GM21526 (cell line): ENCODE results near the gene KSR1.
A peak's percentile ranks its signal among the peaks of the same experiment; 100 is the strongest.
"Not testable (repeated sequence)": the region's sequence is repeated elsewhere in the genome, so short reads cannot be mapped to it uniquely, and the experiment has no call there.

ENCODE experiments used
- ATAC-seq: cut with Tn5 transposase; IDR thresholded peaks from one replicate; pipeline ENCODE4 v1.9.1; 2021; ENCODE audit warnings: moderate library complexity; ENCODE audit not compliant: unreplicated experiment, low FRiP score

The KSR1 gene

DNA sequence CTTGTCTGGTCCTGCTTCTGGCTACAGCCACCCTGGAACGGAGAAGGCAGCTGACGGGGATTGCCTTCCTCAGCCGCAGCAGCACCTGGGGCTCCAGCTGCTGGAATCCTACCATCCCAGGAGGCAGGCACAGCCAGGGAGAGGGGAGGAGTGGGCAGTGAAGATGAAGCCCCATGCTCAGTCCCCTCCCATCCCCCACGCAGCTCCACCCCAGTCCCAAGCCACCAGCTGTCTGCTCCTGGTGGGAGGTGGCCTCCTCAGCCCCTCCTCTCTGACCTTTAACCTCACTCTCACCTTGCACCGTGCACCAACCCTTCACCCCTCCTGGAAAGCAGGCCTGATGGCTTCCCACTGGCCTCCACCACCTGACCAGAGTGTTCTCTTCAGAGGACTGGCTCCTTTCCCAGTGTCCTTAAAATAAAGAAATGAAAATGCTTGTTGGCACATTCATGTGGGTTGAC lies 192.9 kb downstream of the KSR1 start:
- not testable (repeated sequence) for ATAC-seq

DNA sequence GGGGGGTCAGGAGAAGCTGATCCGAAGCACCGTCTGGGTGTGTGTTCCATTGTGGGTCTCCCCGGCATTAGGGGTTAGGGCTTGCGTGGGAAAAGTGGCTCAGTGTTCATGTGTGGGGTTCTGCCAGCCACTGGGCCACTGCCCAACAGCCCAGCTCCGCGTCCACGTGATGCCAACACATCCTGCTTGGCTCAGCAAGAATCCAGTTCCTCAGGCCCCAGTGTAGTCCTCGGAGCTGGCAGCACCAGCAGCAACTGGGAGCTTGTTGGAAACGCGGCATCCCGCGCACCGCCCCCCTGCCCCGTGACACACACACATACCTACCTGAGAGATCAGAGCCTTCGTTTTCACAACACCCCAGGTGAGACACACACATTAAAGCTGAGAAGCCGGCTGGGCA lies 193.7 kb downstream of the KSR1 start:
- no peak for ATAC-seq

DNA sequence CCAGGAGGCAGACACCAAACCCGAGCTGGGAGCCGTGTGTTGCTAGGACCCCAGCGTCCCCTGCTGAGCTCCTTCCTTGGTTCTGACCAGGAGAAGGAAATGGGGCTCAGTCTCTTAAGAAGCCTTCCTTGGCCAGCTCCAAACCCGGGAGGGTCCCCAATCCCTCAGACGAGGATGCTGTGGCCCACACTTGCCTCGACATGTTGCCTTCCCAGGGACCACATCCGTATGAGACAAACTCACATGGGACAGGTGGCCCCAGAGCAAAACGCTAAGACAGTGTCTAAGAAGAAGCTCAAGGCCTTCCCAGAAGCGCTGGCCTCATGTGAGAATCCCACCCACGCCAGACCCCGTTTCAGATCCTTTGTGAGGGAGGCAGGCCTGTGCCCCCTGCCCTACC lies 194.6 kb downstream of the KSR1 start:
- no peak for ATAC-seq

DNA sequence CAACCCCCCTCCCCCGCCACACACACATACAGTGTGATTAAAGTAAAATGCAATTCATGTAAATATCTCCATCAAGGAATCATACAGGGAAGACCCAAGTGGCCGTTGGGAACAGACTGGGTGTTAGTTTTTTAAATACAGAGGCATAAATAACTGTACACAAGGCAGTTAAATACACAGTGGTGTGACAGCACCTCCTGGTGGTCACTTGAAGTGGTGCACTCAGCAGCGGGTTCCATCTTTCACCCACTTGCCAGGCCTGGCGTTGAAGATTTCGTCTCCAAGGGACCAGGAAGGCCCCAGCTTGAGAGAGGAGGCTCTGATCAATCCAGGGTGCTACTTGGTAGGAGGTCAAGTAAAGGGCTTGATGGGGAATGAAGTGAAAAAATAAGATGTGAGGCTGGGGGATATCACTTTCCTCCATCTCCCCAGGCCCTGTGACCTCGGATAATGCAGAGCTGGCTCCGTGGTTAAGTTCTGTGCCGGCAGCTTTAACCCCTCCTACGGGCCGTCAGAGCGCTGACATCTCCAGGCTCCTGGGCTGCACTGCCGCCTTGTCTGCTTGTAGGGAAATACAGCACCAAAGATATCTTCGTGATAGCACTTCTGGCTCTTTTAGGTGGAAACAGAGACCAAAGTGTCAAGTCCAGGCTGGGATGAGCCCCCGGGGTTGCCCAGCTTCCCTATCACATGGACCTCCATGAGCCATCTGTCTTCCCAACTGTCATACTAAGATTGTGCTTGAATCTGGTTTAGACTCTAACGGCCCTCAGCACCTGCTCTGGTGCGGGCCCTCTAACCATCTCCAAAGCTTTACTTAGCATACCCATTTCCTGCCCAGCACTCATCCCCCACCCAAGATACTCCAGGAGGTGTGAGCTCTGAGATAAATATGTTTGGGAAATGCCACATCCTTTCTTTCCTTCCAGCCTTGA lies 195.4 kb downstream of the KSR1 start:
- no peak for ATAC-seq

DNA sequence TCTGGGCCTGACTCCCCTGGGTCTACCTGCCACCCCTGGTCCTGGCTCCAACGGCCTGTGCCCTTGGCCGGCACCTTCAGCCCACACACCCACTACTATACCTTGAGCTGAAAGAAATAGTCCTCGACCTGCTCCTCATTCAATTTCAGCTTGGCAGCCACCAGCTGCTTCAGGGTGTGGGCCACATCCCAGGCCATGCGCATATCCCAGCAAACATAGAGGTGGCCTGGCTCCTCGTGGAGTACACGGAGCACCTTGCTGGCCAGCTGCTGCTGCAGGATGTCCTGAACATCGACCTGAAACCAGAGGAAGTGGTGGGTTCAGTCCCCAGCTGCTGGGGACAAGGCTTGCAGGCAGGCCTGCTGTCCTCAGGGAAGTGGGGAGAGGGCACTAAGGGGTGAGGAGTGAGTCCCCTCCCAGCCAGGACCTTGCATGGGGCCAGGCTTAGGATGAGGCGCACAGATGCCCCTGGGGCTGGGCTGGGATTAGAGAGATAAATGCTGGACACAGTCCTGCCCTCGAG lies 197.3 kb downstream of the KSR1 start:
- not testable (repeated sequence) for ATAC-seq

DNA sequence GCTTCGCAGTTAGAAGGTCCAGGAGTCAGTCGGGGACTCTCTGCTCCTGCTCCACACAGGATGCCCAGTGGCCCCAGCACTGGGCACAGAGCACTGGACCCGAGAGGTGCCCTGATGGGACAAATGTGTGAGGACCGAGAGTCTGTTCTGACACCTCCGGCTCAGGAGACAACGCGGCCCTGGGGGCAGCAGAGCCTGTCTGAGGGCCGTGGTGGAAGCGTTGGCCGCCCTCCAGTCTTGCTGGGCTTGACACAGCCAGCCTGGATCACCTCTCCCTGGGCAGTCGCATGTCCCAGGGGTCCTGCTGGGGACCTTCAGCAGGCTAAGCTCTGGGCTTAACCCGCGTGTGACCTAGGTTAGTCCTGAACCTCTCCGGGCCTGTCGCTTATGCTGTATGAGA lies 197.9 kb downstream of the KSR1 start:
- no peak for ATAC-seq

DNA sequence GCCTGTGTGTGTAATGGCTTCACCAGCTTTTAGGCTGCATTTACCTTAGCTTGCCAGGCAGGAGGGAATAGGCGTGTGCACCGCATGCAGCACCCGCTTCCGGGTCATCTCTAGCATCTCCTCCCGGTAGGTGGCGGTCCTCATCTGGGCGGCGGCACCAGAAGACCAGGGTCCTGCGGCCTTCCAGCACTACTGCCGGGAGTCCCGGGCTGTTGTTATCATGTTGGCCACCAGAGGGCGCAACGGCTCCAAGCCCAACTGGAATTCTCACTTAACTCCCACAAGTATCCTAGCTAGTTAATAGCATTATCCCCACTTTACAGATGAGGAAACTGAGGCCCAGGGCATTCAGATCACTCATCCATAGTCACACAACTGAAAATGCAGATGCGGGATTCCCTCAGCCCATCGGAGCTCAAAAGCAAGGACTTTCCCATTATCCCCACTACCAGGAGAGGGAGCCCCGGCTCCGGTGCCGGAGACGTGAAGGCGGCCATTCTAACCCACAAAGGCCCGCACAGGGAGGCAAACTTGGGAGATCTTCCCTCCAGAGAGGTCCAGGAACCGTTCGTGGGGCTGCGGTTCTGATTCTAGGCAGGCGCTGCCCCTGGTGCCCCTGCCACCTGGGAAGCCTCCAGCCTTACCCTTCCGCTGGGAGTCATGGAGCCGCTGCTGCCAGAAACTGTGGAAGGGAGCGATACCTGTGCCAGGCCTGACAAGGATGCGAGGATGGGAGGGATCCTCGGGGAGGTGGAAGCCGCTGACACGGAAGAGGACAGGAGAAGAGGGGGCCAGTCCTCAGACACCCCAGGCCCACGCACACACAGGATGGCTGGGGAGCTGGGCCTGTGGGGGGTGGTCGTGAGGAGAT lies 198.6 kb downstream of the KSR1 start:
- peak; percentile 57 for ATAC-seq

DNA sequence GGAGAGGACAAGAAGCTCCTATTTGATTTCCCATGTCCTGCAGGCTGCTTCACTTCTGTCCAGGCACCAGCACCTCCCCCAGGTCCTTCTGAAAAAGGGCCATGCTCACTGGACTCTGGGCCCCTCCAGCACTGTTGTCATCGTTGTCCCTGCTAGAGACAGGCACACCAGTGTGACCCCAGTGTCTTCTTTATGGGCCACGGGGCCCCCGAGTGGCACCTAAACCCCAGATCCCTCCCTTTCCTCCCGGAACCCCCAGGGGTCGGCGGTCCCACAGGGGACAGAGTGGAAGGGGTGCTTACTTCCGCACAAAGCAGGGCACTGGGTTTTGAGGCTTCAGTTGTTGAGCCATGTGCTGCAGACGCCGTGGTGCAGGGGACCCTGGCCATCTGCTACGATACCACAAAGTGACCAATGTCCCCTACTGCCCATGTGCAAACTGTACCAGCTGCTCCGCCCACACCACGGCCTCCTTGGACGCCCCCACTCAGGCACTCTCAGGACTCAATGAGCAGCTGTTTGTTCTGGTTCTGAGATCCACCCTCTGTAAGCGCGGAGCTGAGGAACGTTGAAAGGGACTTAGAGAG lies 199.4 kb downstream of the KSR1 start:
- not testable (repeated sequence) for ATAC-seq

DNA sequence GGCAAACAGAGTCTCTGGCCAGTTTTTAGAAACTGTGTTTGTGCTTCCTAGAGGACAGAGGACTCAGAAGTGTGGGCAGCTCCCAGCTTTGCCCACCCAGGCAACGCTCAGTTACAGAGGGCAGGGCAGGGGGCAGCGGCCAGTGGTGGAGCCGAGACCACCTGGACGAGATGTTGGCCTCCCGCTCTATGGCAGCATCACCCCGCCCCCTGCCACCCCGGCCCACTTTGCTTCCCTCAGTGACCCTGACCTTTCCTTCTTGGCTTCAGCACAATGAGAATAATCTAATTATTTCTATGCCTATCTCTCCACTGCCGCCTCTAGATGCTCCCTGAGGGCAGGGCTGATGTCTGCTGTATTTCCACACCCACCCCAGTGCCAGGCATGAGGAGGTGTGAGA lies 200.4 kb downstream of the KSR1 start:
- ATAC-seq = not testable (repeated sequence)

DNA sequence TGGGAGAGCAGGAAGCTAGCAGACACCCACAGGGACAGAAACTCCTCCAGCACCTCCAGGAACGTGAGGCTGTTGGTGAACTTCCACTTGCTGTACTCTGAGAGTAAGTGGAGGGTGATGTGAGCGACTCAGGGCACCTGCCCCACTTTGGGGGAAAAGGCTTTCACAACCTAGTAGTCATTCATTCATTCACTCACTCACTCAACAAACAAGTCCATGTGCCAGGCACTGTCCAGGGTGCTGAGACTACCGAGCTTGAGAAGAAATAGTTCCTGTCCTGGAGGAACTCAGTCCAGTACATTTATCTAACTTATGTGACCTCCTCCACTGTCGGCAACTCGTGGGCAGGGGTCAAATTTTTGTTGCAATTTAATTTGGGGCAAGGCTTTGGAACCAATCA lies 201.4 kb downstream of the KSR1 start:
- ATAC-seq = no peak

DNA sequence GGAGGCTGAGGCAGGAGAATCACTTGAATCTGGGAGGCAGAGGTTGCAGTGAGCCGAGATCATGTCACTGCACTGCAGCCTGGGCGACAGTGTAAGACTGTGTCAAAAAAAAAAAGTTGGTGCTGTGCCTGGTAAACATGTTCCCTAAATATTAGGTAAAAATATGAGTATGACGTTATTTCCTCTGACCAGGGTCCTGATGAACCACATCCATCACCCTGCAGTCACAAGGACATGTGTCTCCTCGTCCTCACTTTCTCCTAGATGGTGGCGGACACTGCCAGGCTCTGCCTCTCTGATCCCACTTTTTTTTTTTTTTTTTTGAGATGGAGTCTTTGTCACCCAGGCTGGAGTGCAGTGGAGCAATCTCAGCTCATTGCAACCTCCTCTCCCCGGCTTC lies 203.4 kb downstream of the KSR1 start:
- ATAC-seq = no peak

DNA sequence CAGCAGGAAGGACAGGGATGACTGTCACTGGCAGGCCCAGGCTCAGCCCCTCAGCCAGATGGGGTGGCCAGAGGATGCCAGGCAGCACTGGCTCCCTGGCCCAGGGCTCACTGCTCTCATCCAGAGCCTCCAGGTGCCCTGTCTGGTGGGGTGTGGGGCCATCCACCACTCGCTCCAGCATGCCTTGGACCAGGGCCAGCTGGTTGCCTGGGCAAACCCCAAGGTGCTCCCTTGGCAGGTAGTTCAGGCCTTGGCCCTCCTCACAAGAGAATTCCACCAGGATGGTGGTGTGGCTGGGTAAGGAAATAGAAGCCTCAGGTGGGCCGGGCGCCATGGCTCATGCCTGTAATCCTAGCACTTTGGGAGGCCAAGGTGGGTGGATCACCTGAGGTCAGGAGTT lies 204.2 kb downstream of the KSR1 start:
- no peak for ATAC-seq

DNA sequence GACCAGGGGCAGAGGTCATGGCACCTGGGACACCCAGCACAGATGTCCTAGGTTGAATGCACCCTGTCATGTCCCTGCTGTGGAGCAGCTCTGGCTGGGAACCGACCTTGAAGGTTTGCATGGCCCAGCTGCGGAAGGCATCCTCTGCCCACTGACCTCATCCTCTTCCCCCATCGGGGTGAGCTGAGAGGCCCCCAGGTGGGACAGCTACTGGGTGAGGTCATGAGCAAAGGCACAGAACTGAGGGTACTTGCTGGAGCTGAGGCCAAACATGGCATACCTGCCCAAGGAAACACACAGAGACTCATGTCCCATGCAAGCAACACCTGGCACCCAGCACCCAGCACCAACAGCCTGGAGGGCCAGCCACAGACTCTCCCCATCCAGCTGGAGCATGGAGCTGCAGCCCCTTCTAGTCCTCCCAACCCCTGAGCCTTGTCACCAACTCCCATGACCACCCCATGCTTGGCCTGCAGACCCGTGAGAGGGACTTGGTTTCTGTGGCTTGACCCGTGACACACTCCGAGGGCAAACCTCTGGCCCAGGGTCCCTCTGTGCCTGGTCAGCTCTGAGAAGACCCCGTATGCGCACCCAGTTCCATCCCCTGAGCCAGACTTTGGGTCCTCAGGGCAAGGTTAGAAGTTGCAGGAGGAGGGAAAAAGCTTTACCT lies 207.8 kb downstream of the KSR1 start:
- ATAC-seq = no peak

DNA sequence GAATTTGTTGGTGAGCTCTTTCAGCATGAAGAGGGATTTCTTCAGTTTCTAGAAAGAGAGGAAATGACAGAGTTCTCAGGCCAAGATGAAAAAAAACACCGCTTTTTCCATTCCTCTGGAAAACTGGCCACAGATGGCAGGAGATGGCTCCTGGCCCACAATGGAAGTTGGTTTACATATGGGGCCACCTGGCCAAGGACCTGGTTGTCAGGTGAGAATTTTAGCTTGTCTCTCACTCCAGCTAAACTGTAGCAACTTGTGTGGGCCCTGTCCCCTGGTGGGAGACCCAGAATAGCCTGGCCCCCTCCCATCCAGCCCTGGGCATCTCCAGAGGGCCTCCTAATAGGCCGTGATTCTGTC lies 208.3 kb downstream of the KSR1 start:
- ATAC-seq = no peak

DNA sequence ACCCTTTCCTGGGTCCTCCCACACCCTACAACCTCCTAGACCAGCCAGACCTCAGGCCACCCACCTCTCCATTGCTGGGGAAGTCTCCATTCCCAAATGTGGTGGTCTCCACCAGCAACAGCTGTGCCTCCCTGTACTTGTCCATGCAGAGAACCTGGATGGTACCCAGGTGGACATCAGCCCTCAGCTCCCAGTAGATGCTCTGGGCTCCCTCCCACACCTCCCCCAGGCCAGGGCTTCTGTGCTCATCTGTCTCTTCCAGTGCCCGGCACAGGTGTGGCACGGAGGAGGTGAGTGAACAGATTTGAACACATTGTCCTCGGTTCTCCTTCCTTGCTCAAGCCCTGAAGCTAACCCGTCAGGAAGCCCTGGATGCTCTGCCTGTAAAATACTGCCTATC lies 209.3 kb downstream of the KSR1 start:
- no peak for ATAC-seq

DNA sequence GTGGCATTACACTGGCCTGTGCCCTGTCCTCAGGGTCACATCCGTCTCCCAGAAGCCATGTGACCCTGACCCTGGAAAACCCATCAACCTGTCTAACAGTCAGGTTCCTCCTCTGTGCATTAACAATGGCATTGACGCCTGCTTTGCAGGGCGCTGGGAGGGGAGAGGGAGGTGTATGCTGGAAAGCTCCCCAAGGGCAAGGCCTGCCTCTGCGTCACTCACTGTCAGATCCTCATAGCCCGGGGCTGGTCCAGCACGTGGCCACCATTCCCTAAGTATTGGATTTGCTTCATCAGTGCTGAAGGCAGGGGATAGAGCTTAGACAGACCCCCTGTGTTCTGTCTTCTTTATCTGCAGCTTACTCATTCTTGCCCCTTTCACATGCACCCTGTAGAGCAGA lies 210.0 kb downstream of the KSR1 start:
- ATAC-seq = not testable (repeated sequence)

DNA sequence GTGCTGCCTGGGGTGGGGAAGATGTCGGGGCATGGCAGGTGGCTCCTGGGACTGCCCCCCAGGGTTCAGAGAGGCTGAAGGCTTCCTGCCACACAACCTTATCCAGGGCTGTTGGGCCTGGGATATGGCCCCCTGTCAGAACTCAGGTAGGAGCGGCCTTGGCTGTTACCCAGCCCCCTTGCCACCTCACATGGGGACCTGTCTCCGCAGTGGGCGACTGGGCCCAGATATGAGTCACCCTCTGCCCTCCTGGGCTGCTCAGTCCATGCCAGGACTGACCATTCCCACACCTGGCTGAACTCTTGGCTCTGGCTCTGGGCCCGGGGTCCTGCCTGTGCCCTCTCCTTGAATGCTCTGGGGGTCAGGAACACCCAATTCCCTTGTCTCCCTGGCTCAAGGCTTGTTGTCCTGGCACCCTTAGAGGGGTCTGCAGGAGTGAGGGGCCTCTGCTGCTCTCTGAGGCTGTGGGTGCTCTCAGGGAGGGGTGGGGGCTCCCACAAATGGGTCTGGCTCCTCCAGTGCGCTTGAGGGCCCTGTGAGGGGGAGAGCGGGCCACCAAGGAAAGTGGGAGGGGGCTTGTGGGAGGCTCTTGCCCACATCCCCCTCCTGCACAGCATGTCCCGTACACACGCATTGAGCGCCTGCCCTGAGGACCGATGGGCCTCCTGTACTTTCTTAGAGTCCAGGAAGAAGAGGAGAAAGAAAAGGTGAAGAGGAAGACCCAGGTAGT lies 210.7 kb downstream of the KSR1 start:
- ATAC-seq = no peak

DNA sequence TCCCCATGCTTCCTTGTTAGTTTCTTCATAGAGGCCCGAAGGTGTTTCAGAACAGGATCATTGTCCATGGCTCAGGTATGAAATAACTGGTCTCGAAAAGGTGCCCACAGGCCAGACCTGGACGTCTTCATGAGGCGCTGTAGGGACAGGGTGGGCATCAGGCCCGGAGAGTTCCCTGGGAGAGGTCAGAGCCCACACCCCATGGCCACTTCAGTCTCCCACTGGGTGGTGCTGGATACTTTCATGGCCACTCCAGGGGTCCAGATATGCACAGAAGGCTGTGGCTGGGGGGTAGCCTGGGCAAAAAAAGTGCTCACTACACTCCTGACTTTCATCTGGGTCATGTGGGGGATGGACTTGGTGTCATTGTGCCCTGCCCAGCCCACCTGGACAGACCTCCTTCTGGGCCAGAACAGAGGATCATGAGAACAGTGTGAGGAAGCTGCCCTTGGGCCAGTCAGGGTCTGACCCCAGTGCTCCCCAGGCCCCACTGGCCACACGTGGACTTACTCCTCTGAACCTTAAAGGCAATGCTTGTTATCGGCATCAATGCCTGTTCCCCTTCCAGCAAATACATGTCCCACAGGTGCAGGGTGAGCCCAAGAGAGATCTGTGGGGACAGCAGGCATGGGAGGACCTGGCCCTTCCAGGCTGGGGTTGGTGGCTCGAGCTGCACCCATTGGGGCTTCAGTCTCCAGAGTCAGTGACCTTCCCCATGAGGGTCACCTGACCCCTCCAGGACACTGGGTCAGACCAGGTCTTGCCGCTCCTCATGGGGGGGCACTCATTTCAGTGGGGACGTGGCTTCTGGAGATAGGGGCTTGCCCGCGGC lies 211.6 kb downstream of the KSR1 start:
- no peak for ATAC-seq

DNA sequence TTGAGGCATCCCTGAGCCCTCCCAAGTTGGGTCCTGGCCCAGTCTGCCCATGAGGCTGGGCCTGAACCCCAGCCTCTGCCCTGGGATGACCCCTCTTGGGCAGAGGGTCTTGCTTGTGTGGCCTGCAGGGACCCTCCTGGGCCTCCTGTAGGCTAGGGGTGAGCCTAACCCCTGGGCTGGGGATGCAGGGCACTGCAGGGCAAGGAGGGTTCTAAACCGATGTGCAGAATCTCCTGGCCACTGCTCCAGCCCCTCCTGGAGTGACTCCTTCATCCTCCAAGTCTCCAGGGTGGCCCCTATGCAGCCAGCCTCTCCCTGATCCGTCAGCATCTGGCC lies 212.2 kb downstream of the KSR1 start:
- no peak for ATAC-seq
